Progenitor cell of endocrine pancreas (in vitro differentiated cells): ENCODE results near the gene CTNNA1. TPM values are rescaled to one million over a fixed set of nuclear protein-coding genes. Genes with fewer than 3 reads are reported as not detected.
"Not testable (repeated sequence)": the region's sequence is repeated elsewhere in the genome, so short reads cannot be mapped to it uniquely, and the experiment has no call there.

Experiments
- DNase-seq: peaks from one replicate; pipeline ENCODE4 v3.0.0; 2021; ENCODE audit warnings: low spot score; ENCODE audit not compliant: unreplicated experiment
- H3K27ac Mint-ChIP-seq: 2 replicates; pipeline ENCODE4 v1.8.0; 2021; ENCODE audit warnings: mild to moderate bottlenecking, moderate library complexity, mixed read lengths
- H3K27me3 Mint-ChIP-seq: 2 replicates; pipeline ENCODE4 v1.8.0; 2021; ENCODE audit warnings: mixed read lengths
- H3K36me3 Mint-ChIP-seq: 2 replicates; pipeline ENCODE4 v1.8.0; 2022; ENCODE audit warnings: mixed read lengths; ENCODE audit not compliant: insufficient read depth
- H3K4me1 Mint-ChIP-seq: 2 replicates; pipeline ENCODE4 v1.8.0; 2021; ENCODE audit warnings: low read depth, mixed read lengths
- H3K4me3 Mint-ChIP-seq: 2 replicates; pipeline ENCODE4 v1.8.0; 2021; ENCODE audit warnings: low read depth, mild to moderate bottlenecking, moderate library complexity, mixed read lengths
- H3K9me3 Mint-ChIP-seq: 2 replicates; pipeline ENCODE4 v1.8.0; 2021; ENCODE audit warnings: low read depth, mixed read lengths
- total RNA-seq: library from RNA; stranded (reverse); gene quantifications from 2 replicates; pipeline ENCODE4 v1.2.1, GENCODE V29; 2021
- TF ChIP-seq, protein P1 (sequence below): fragments of 200-600 bp; sonication (generic); IDR thresholded peaks from one replicate; pipeline ENCODE4 v1.5.0; 2021; ENCODE audit warnings: antibody characterized with exemption, mild to moderate bottlenecking; ENCODE audit not compliant: unreplicated experiment

CTNNA1 gene
- total RNA-seq, 1 donor from 2014 or later, result 394 TPM

DNA sequence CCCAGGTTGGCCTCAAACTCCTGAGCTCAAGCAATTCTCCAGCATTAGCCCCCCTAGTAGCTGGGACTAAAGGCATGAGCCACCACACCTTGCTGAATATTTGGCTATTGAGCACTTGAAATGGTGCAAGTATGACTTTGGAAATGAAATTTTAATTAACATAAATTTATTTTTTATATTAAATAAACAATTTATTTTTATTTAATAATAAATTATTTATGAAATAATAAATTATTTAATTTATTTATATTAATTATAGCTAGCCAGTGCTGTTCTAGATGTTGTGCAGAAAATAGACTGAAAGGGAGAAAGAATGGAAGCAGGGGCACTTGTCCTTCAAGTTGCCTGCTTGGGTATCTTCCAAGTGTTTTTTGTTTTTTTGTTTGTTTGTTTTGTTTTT lies 40.0 kb upstream of the CTNNA1 start:
- H3K4me3 Mint-ChIP-seq, result no peak overlapping the region

GRCh38 chr5:138714694-138715093 lies 38.5 kb upstream of the CTNNA1 start:
- H3K4me1 Mint-ChIP-seq, result no peaks in the 10 kb centered on the region
- no peak for DNase-seq
- H3K27ac Mint-ChIP-seq, result no peak overlapping the region
- H3K4me3 Mint-ChIP-seq, result no peak overlapping the region
- no peaks in the 10 kb centered on the region for H3K9me3 Mint-ChIP-seq
- TF ChIP-seq, protein P1, sequence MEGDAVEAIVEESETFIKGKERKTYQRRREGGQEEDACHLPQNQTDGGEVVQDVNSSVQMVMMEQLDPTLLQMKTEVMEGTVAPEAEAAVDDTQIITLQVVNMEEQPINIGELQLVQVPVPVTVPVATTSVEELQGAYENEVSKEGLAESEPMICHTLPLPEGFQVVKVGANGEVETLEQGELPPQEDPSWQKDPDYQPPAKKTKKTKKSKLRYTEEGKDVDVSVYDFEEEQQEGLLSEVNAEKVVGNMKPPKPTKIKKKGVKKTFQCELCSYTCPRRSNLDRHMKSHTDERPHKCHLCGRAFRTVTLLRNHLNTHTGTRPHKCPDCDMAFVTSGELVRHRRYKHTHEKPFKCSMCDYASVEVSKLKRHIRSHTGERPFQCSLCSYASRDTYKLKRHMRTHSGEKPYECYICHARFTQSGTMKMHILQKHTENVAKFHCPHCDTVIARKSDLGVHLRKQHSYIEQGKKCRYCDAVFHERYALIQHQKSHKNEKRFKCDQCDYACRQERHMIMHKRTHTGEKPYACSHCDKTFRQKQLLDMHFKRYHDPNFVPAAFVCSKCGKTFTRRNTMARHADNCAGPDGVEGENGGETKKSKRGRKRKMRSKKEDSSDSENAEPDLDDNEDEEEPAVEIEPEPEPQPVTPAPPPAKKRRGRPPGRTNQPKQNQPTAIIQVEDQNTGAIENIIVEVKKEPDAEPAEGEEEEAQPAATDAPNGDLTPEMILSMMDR, result no peak
- H3K27me3 Mint-ChIP-seq, result no peaks in the 10 kb centered on the region
- no peaks in the 10 kb centered on the region for H3K36me3 Mint-ChIP-seq

More for the DNA sequence above, 40.0 kb upstream of the CTNNA1 start:
- Mint-ChIP-seq H3K27ac (no peak overlapping the region), H3K9me3 (no peaks in the 10 kb centered on the region), H3K36me3 (no peaks in the 10 kb centered on the region), H3K27me3 (no peaks in the 10 kb centered on the region), H3K4me1 (peaks cover 10% of the 10 kb centered on the region)
- DNase-seq, result no peak
- TF ChIP-seq, protein P1, result no peak

DNA sequence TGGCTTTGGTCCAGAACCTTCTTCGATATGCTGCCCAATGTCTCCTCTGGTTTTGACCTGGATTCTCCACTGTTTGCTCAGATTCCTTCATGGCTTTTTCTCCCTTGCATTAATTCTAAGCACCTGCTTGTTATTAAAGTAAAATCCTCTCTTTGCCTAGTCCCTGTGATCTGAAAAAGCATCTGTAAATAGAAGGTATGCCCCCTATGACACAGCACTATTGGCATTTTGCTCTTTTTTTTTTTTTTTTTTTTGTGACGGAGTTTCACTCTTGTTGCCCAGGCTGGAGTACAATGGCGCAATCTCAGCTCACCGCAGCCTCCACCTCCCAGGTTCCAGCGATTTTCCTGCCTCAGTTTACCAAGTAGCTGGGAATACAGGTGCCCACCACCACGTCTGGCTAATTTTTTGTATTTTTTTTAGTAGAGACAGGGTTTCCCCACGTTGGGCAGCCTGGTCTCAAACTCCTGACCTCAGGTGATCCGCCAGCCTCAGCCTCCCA lies 37.2 kb upstream of the CTNNA1 start:
- not testable (repeated sequence) for H3K9me3 Mint-ChIP-seq, H3K36me3 Mint-ChIP-seq, H3K4me3 Mint-ChIP-seq, H3K4me1 Mint-ChIP-seq, DNase-seq, H3K27me3 Mint-ChIP-seq, H3K27ac Mint-ChIP-seq

GRCh38 chr5:138716456-138716924 lies 36.7 kb upstream of the CTNNA1 start:
- H3K36me3 Mint-ChIP-seq, result no peaks in the 10 kb centered on the region
- H3K4me1 Mint-ChIP-seq, result no peaks in the 10 kb centered on the region
- DNase-seq, result no peak
- H3K27me3 Mint-ChIP-seq, result no peaks in the 10 kb centered on the region
- no peaks in the 10 kb centered on the region for H3K9me3 Mint-ChIP-seq
- no peak overlapping the region for H3K4me3 Mint-ChIP-seq
- TF ChIP-seq, protein P1, result no peak
- no peak overlapping the region for H3K27ac Mint-ChIP-seq

DNA sequence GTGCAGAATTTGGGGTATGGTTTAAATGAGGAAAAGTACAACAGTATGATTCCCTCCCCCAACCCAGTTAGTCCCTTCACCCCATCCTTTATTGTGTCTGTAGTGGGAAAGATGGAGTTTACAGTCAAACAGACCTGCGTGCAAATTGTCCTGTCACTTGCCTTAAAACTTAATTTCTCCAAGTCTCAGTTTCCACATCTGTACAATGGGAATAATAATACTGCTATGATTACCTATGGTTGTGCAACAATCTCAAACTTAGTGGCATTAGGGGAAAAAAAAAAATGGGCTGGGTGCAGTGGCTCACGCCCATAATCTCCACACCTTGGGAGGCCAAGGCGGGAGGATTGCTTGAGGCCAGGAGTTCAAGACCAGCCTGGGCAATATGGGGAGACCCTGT lies 35.8 kb upstream of the CTNNA1 start:
- H3K4me3 Mint-ChIP-seq, result no peak overlapping the region
- H3K36me3 Mint-ChIP-seq, result no peaks in the 10 kb centered on the region

DNA sequence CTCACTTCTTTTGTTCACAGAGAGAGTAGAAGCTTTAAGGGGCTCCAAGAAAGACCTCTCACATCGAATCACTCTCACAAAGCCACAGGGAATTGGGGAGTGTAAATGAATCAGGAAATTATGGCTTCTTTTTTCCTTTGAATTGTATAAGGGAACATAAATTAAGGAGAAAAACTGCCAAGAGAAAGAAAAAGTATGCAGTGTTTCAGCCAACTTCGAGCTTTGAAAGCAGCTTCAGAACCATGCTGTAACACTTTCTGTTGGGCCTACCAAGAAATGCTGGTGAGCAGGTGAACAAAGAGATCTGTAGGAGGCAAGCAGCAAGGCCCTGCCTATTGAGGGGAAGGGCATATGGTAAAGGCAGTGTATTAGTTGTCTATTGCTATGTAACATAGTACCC lies 33.4 kb upstream of the CTNNA1 start:
- Mint-ChIP-seq H3K4me3 (no peak overlapping the region), H3K36me3 (no peaks in the 10 kb centered on the region), H3K27me3 (no peaks in the 10 kb centered on the region), H3K4me1 (peaks cover 14% of the 10 kb centered on the region), H3K27ac (no peak overlapping the region), H3K9me3 (no peaks in the 10 kb centered on the region)
- no peak for DNase-seq
- TF ChIP-seq, protein P1, result no peak

More for the DNA sequence above, 35.8 kb upstream of the CTNNA1 start:
- no peaks in the 10 kb centered on the region for H3K27me3 Mint-ChIP-seq
- H3K4me1 Mint-ChIP-seq, result peaks cover 7% of the 10 kb centered on the region
- H3K27ac Mint-ChIP-seq, result no peak overlapping the region
- no peak for DNase-seq
- TF ChIP-seq, protein P1, result no peak
- no peaks in the 10 kb centered on the region for H3K9me3 Mint-ChIP-seq
